ENCODE results near the gene LRCH1. TPM values are rescaled to one million over a fixed set of nuclear protein-coding genes. Genes with fewer than 3 reads are reported as not detected.

The LRCH1 gene
- total and polyA plus RNA-seq, 2 of the 4 experiments (the other 2 are of a cell fraction), result 7.0 to 8.8 TPM

DNA sequence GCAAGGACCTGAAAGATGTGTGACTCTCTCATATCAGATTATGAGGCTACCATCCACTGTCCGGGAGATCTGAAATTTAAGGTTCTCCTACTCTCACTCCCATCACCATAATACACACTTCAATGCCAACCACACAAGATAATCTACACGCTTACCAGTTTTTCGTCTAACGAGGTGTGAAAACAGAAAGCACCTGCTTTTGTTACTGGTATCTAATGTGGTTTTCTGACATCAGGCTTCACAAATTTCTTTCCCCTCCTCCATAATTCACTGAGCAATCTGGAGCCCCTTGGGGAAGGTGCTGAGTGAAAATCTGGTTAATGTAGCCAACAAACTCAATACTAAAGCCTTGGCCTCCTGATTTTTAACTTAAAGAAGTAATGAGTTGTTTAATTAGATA lies 10.1 kb upstream of the LRCH1 start:
- CTCF ChIA-PET, result no interaction called here
- POLR2A ChIA-PET (ENCODE audit: unreplicated experiment), result no interaction called here
- Histone ChIP-seq H2AK9ac (replicated peaks; ENCODE audit: low read depth, low read length, poor library complexity) (no peak overlapping the region), H3K4me2 (ENCODE audit: low read depth, low read length) (no peak overlapping the region), H3K14ac (replicated peaks; ENCODE audit: low read depth, low read length) (no peak overlapping the region), H4K8ac (ENCODE audit: low read depth in 2 of 2, low read length in 2 of 2) (no peak overlapping the region), H2AK5ac (ENCODE audit: low read depth, low read length) (no peak overlapping the region), H3K9me1 (ENCODE audit: insufficient read depth, low read length) (no peaks in the 10 kb centered on the region), H4K20me1 (ENCODE audit: insufficient read depth, low read length) (no peaks in the 10 kb centered on the region), H4K5ac (ENCODE audit: low read depth, low read length) (no peak overlapping the region), H3K4me1 (ENCODE audit: control insufficient read depth, insufficient read depth, low read length) (no peaks in the 10 kb centered on the region), H3K56ac (ENCODE audit: extremely low read depth, insufficient read depth, low read length) (no peak overlapping the region), H2BK15ac (ENCODE audit: low read depth, low read length) (no peak overlapping the region), H2BK5ac (ENCODE audit: low read depth, low read length, poor library complexity, severe bottlenecking) (no peak overlapping the region), H3K23ac (ENCODE audit: low read depth, low read length) (no peak overlapping the region), H3K36me3 (ENCODE audit: control insufficient read depth, insufficient read depth, low read length) (no peaks in the 10 kb centered on the region), H3K4ac (ENCODE audit: low read depth, low read length) (no peak overlapping the region), H3K27me3 (ENCODE audit: control insufficient read depth, insufficient read depth, low read length) (peaks cover 6% of the 10 kb centered on the region), H2BK20ac (ENCODE audit: low read depth, low read length) (no peak overlapping the region), H3K18ac (ENCODE audit: low read depth, low read length) (no peak overlapping the region), H3K9me3 (ENCODE audit: control insufficient read depth, insufficient read depth, low read length) (no peaks in the 10 kb centered on the region), H4K91ac (ENCODE audit: insufficient read depth, low read depth, low read length) (no peak overlapping the region), H3K27ac (ENCODE audit: insufficient read depth, low read length) (no peak overlapping the region), H2AFZ (replicated peaks; ENCODE audit: low read length, poor library complexity) (no peak overlapping the region), H3K4me3 (ENCODE audit: insufficient read depth, low read depth, low read length) (no peak overlapping the region), H3K79me1 (ENCODE audit: low read depth in 1 of 2, low read length in 2 of 2) (no peaks in the 10 kb centered on the region), H2BK120ac (ENCODE audit: low read depth, low read length) (no peak overlapping the region), H3K9ac (ENCODE audit: low read depth, low read length) (no peak overlapping the region)
- DNase-seq, result no peak
- no peak for ATAC-seq (ENCODE audit: low read depth)
- in situ Hi-C loops (cut with MboI; ENCODE audit: low sequenced_read_pairs), result no loop called here
- dilution Hi-C loops (cut with HindIII; ENCODE audit: low sequenced_read_pairs, unreplicated experiment), result no loop called here
- BruUV-seq (replicated peaks), result no TSS peak
- WGBS, 2 experiments (ENCODE audit: extremely low coverage in 2 of 2, insufficient read length in 1 of 2), result no CpG with 5 or more reads among the region's 4 CpGs
- TF ChIP-seq CTCF (conservative IDR thresholded peaks at IDR 0.05; ENCODE audit: low read depth, low read length) (no peak), POLR2A (IDR thresholded peaks at IDR 0.05; ENCODE audit: low read depth, low read length) (no peak), RCOR1 (IDR thresholded peaks at IDR 0.05; ENCODE audit: insufficient replicate concordance, low read length) (no peak), BHLHE40 (IDR thresholded peaks at IDR 0.05; ENCODE audit: low read depth, low read length) (no peak)
- intact Hi-C loops (cut with micrococcal nuclease), result no loop called here
